Fibroblast of the aortic adventitia (primary cell): Measurements from ENCODE around the gene PDZD2. TPM values are rescaled to one million over a fixed set of nuclear protein-coding genes. Genes with fewer than 3 reads are reported as not detected.
A peak's percentile ranks its signal among the peaks of the same experiment; 100 is the strongest.
"Not testable (repeated sequence)": the region's sequence is repeated elsewhere in the genome, so short reads cannot be mapped to it uniquely, and the experiment has no call there.

Source experiments
- DNase-seq: peaks from one replicate; pipeline ENCODE4 v3.0.0-alpha.2; 2010; ENCODE audit warnings: low read depth
- H3K4me3 ChIP-seq: 2 replicates; pipeline ENCODE4 v1.5.1; 2011; ENCODE audit warnings: low read depth, mild to moderate bottlenecking, control low read depth, low read length, moderate library complexity
- CTCF ChIP-seq: IDR thresholded peaks from 2 replicates; pipeline ENCODE4 v1.5.1; 2011; ENCODE audit warnings: mild to moderate bottlenecking, low read length, control low read depth, inconsistent platforms; ENCODE audit not compliant: insufficient read depth
- total RNA-seq: library from RNA; depleted of rRNA; stranded (reverse); fragments of >200 nt; gene quantifications from 2 replicates; pipeline ENCODE4 v1.2.3, GENCODE V29; 2012; ENCODE audit warnings: low replicate concordance

PDZD2 gene
- total RNA-seq, result under 0.01 and 2.5 TPM in 2 replicates

GRCh38 chr5:31638748-31639418, at the start of gene PDZD2:
TSS of gene PDZD2 (plus strand) at chr5:31639131.
- peak; percentile 37 for DNase-seq
- peak within 1 kb of the TSS; percentile 66 for H3K4me3 ChIP-seq
- TF ChIP-seq CTCF, result peak; percentile 47

- TF ChIP-seq CTCF, result no peak
- no peak overlapping the region for H3K4me3 ChIP-seq
- no peak for DNase-seq
Measured at GRCh38 chr5:31593665-31594064, 45.3 kb upstream of the PDZD2 start.

GRCh38 chr5:31596354-31596753, 42.6 kb upstream of the PDZD2 start:
- no peak for TF ChIP-seq CTCF
- H3K4me3 ChIP-seq, result no peak overlapping the region

GRCh38 chr5:31598640-31599611, 40.0 kb upstream of the PDZD2 start:
- no peak for DNase-seq
- H3K4me3 ChIP-seq, result no peak overlapping the region
- no peak for TF ChIP-seq CTCF

More at GRCh38 chr5:31596354-31596753, 42.6 kb upstream of the PDZD2 start:
- no peak for DNase-seq

- DNase-seq, H3K4me3 ChIP-seq: not testable (repeated sequence)
Measured at GRCh38 chr5:31602305-31602704, 36.6 kb upstream of the PDZD2 start.

- no peak overlapping the region for H3K4me3 ChIP-seq
- no peak for TF ChIP-seq CTCF
- DNase-seq, result no peak
Measured at GRCh38 chr5:31604240-31604639, 34.7 kb upstream of the PDZD2 start.

- H3K4me3 ChIP-seq, result no peak overlapping the region
- TF ChIP-seq CTCF, result no peak
- no peak for DNase-seq
Measured at GRCh38 chr5:31604644-31605043, 34.3 kb upstream of the PDZD2 start.
